ENCODE results near the gene FLT1. TPM values are rescaled to one million over a fixed set of nuclear protein-coding genes. Genes with fewer than 3 reads are reported as not detected.
A peak's percentile ranks its signal among the peaks of the same experiment; 100 is the strongest.

The FLT1 gene
- total RNA-seq, result 10 to 100 TPM; 34.9 to 76.3 (median 47.2) TPM
- 10 to 100 TPM; 15.2 to 22.9 TPM for polyA plus RNA-seq
- long read RNA-seq, donor 1, full-length matches to known transcripts, result 4 of 25 reads
- long read RNA-seq, donor 1, partial matches to known transcripts, result 5 of 25 reads
- long read RNA-seq, donor 1, other reads (novel, unspliced or antisense), result 16 of 25 reads
- long read RNA-seq, donor 2, full-length matches to known transcripts, result 6 of 30 reads
- long read RNA-seq, donor 2, partial matches to known transcripts, result 14 of 30 reads
- long read RNA-seq, donor 2, other reads (novel, unspliced or antisense), result 10 of 30 reads
- long read RNA-seq, donor 3, full-length matches to known transcripts, result 1 of 32 reads
- long read RNA-seq, donor 3, partial matches to known transcripts, result 12 of 32 reads
- long read RNA-seq, donor 3, other reads (novel, unspliced or antisense), result 19 of 32 reads

DNA sequence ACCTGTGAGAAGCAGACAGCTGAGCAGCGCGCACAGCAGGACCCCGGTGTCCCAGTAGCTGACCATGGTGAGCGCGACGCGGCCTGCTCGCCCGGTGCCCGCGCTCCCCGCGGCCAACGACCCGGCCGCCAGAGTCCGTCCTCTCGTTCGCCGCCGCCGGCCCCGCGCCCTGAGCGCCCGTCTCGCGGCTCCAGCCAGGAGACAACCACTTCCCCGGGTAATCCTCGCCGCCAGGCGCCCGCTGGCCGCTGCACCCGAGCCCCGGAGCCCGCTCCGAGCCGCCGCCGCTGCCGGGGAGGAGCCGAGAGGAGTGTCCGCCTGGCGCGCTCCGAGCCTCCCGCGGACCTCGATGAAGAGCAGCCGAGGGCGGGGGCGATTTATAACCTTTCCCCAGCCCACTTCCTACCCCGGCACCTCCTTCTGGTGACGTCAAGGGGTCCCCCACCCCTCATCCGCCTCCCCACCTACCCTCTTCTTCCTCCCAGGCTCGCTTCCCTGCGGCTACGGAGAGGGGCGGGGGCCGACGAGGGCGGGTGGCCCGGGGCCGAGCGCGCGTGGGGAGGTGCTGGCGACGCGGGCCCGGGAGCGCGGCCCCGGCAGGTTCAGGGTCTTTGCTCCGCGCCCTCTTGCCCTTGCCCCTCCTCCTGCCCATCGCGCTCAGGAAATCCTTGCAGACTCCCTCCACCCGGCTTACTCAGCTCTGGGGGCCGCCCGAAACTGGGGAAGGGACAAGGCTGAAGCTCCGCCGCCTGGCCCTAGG is at the start of gene FLT1:
Gene FLT1, minus strand, starts transcription at position 351 of the 760 bp plus-strand sequence. Its CDS starts 285 bp downstream, at position 66.
- H3K9me3 ChIP-seq, result no peaks in the 10 kb centered on the region
- WGBS, 2 donors, result 0 to 1% methylated on average over 77 to 84 of the region's 84 CpGs
- intact Hi-C loops (cut with DNase I), result loop anchor here in 8 of 10 donors (2.0 to 10.0 kb wide), 8 partner anchors 36 to 170 kb away; partner anchors contain the start of gene POMP (in 1 of the 8)
- TF ChIP-seq, protein P1, sequence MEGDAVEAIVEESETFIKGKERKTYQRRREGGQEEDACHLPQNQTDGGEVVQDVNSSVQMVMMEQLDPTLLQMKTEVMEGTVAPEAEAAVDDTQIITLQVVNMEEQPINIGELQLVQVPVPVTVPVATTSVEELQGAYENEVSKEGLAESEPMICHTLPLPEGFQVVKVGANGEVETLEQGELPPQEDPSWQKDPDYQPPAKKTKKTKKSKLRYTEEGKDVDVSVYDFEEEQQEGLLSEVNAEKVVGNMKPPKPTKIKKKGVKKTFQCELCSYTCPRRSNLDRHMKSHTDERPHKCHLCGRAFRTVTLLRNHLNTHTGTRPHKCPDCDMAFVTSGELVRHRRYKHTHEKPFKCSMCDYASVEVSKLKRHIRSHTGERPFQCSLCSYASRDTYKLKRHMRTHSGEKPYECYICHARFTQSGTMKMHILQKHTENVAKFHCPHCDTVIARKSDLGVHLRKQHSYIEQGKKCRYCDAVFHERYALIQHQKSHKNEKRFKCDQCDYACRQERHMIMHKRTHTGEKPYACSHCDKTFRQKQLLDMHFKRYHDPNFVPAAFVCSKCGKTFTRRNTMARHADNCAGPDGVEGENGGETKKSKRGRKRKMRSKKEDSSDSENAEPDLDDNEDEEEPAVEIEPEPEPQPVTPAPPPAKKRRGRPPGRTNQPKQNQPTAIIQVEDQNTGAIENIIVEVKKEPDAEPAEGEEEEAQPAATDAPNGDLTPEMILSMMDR (IDR thresholded peaks at IDR 0.05), result peak in 1 of 9 donors; percentile 7
- peak within 1 kb of the TSS; percentile 85 to 98 (median 92) for H3K27ac ChIP-seq
- H3K4me3 ChIP-seq, result peak within 1 kb of the TSS; percentile 62 to 86 (median 74)
- no peaks in the 10 kb centered on the region for H3K36me3 ChIP-seq
- H3K4me1 ChIP-seq, result peaks cover 0 to 61% (median 18%) of the 10 kb centered on the region in 9 donors
- H3K27me3 ChIP-seq, result peaks cover 0 to 89% (median 59%) of the 10 kb centered on the region in 7 donors
- ATAC-seq, result peak; percentile 78 to 91 (median 84)
- peak; percentile 79 to 88 for DNase-seq

DNA sequence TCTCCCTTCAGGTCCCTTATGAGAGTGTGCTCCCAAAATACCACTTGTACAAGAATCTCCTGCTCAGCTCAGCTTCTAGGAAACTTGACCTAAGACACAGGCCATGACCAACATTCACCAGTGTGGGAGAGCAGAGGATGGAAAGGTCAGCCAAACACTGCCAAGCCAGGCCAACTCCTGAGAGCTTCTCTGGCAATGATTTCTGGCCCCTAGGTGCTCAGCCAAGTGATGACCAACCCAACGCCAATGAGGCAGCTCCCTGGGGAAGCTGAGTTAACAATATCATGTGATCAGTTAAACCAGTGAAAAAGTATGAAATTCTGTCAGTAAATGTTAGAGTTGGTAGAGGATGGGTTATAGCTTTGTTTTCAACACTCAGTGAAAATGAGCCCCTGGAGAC is 49.1 kb upstream of the FLT1 start:
- ATAC-seq (no peak), DNase-seq (no peak)
- Histone ChIP-seq H3K36me3 (no peaks in the 10 kb centered on the region), H3K4me3 (no peak overlapping the region), H3K4me1 (no peaks in the 10 kb centered on the region), H3K27ac (no peak overlapping the region), H3K27me3 (peaks cover 0 to 18% (median 0%) of the 10 kb centered on the region in 7 donors), H3K9me3 (peaks cover 0 to 11% (median 2%) of the 10 kb centered on the region in 11 donors)
- TF ChIP-seq, protein P1 (IDR thresholded peaks at IDR 0.05), result no peak
- intact Hi-C loops (cut with DNase I), result no loop called here
- WGBS, 2 donors, result 83 to 86% methylated on average over 1 of the region's 1 CpG

DNA sequence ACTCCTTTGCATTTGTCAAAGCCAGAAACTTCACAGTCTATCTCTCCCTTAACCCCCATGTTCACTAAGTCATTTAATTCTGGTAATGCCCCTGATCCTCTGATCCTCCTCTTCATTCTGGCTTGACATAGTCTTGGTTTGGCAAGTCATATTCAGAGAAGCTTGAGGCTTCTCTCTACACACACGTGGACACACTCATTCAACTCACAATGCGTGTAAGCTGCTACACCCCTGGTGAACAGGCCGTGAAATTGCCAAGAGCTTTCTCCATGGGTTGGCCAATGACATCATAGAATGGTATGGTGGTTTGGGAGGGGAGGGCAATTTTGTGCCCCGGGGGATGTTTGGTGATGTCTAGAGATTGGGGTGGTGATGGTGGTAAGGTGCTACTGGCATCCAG is 47.9 kb upstream of the FLT1 start:
- DNase-seq, result no peak
- Histone ChIP-seq H3K36me3 (no peaks in the 10 kb centered on the region), H3K27ac (no peak overlapping the region), H3K9me3 (peaks cover 0 to 11% (median 2%) of the 10 kb centered on the region in 11 donors), H3K4me3 (no peak overlapping the region), H3K4me1 (no peaks in the 10 kb centered on the region), H3K27me3 (peaks cover 0 to 15% (median 0%) of the 10 kb centered on the region in 7 donors)
- 92% methylated on average over 4 of the region's 4 CpGs for WGBS, 2 donors
- no peak for ATAC-seq
- TF ChIP-seq, protein P1 (IDR thresholded peaks at IDR 0.05), result no peak
- intact Hi-C loops (cut with DNase I), result no loop called here

DNA sequence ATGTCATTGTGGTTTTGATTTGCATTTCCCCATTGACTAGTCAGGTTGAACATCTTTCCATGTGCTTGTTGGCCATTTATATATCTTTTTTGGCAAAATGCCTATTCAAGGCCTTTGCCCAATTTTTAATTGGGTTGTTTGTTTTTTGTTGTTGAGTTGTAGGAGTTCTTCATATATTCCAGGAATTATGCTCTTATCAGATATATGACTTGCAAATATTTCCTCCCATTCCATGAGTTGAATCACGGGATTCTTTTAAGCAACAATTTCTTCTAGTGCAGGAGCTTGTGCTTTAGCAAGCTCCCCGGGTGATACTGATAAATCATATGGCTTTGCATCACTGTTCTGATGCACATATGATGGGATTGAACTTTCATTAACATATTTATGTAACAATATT is 47.0 kb upstream of the FLT1 start:
- TF ChIP-seq, protein P1 (IDR thresholded peaks at IDR 0.05), result no peak
- intact Hi-C loops (cut with DNase I), result no loop called here
- peaks cover 0 to 11% (median 2%) of the 10 kb centered on the region in 11 donors for H3K9me3 ChIP-seq

More for the DNA sequence above, 47.0 kb upstream of the FLT1 start:
- H3K4me1 ChIP-seq, result no peaks in the 10 kb centered on the region
- 64 to 76% methylated on average over 2 of the region's 2 CpGs for WGBS, 2 donors
- no peak overlapping the region for H3K4me3 ChIP-seq
- H3K27ac ChIP-seq, result no peak overlapping the region
- DNase-seq, result no peak
- no peaks in the 10 kb centered on the region for H3K36me3 ChIP-seq
- ATAC-seq, result no peak
- H3K27me3 ChIP-seq, result peaks cover 0 to 6% (median 0%) of the 10 kb centered on the region in 7 donors
